NCI-H345 treated with DMSO at 0.1 percent for 48 hours (cell line): Measurements from ENCODE around the gene TDRKH.

Experiments
- DNase-seq: peaks from one replicate; lab custom pipeline; 2025; ENCODE audit not compliant: unreplicated experiment; lab: John Stamatoyannopoulos, UW

The TDRKH gene

GRCh38 chr1:151825204-151825603, 34.9 kb upstream of the TDRKH start:
- no peak for DNase-seq

GRCh38 chr1:151823175-151823574, 32.9 kb upstream of the TDRKH start:
- no peak for DNase-seq

GRCh38 chr1:151822404-151822803, 32.1 kb upstream of the TDRKH start:
- no peak for DNase-seq

DNA sequence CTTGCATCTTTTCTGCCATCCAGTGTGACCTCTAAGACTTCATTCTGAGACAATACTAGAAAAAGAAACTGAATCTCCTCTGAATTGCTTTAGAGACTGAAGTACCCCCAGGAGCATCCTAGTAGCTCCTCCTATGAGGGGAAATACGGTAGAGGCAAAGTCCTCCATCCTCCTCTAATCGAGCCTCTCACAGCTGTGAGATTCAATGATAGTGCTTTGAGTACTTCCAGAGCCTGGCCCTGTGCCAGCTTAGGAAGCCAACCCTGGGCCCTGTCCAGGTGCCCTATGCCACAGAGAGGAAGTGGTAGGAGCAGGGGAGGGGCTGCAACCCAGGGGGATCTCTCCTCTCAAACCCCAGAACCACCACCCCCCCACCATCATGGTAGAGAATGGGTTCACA, 30.6 kb upstream of the TDRKH start:
- peak; percentile 75 for DNase-seq

DNA sequence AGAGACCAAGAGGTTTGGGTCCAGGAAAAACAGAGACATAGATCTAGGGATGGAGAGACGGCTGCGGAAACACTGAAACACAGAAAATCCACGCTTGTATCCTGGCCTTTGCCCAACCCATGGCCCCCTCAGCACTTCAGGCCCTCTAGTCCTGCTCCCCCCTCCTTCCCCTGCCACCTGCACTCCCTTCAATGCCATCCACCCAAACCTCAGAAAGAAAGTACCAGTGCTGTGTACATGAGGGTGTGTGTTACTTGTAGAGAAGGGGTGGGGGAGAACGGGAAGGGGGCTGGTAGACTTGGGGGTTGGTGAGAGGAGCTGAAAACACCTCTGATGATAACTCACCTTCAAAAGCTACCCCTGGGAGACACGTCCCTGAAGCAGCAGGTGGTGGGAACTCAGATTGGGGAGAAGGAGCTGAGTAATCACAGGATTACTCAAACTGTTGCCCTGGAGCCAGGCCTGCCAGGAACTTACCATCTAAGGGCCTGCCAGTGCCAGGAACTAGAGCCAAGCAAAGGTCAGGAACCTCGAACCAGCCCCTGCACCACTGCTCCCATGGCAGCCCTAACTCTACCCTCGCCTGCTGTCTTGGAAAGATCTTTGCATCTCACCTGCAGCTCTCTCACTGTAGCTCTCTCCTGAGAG, 29.8 kb upstream of the TDRKH start:
- no peak for DNase-seq

DNA sequence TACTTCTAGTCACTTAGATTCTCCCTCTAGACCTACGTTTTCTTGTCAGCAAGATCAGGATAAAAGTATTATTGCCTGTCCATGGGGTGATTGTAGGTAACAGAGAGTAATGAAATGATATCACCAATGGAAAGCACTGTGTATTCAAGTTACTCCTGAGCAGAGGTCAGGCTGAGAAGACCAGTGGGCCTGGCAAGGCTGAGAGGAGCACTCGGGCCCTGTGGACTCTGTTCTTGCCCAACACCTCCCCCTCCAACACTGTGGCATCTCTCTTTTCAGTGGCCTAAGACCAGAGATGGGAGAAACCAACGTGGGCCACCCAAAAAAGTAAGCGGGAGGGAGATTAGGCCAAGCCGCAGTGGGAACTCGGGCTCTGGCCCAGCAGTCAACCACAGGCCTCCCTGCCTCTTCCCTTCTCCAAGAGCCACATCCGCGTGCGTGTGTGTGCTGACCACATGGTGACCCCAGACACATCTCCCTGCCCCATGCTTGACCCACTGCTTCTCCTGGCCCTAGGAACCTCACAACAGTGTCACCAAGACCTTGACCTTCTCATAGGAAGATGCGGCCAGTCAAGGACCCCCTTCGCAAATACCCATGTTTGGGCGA, 29.0 kb upstream of the TDRKH start:
- no peak for DNase-seq

GRCh38 chr1:151817353-151817730, 27.0 kb upstream of the TDRKH start:
- DNase-seq: no peak

GRCh38 chr1:151816548-151817352, 26.4 kb upstream of the TDRKH start:
- no peak for DNase-seq

- no peak for DNase-seq
Observed at GRCh38 chr1:151815716-151816327, 25.5 kb upstream of the TDRKH start.

GRCh38 chr1:151814971-151815545, 24.8 kb upstream of the TDRKH start:
- DNase-seq: no peak

DNA sequence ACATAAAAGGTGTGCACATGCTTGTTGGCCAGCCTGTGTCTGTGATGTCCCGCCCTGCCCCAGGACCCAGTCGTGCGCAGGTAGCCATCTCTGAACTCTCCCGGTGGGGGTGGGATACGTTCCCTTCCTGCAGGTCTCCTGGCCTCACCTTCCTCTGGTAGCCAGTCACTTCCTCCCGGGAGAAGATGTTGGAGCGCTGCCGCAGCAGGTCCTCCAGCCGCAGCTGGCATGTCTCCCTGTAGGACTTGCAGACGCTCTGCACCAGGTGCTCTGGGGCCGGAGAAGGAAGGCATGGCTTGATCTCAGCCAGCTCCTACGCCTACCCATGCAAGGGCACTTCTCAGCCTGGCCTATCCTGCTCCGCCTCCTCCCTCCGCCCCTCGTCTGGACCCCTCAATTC, 24.1 kb upstream of the TDRKH start:
- no peak for DNase-seq

DNA sequence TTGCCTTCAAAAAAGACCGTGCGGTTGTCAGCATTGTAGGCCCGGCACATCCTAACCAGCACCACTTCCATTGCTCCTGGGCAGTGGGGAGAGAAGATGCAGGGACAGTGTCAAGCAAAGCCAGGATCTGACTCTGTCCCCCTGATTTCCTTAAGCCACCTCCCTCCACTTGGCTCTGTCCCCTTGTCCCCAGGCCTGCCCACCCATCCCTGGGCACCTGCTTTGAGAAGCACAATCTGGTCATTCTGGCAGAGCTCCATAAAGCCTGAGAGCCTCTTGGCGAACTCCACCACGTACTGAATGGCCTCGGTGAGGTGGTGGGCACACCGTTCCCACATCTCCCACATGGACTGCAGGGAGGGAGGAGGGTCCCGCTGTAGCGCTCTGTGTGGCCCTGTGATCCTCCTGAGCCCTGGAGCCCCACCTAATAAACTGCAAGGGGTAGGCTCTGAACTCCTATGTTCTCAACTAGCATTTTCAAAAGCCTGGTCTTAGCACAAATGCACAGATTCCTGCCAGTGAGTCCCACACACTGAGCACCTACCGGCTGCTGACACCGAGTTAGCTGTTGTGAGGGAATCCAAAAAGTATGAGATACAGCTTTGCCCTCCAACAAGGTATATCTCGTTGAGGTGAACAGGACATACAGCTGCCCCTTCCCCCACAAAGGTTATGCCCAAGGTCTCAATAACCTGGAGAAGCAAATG, 23.1 kb upstream of the TDRKH start:
- no peak for DNase-seq

GRCh38 chr1:151811181-151811580, 20.9 kb upstream of the TDRKH start:
- no peak for DNase-seq

DNA sequence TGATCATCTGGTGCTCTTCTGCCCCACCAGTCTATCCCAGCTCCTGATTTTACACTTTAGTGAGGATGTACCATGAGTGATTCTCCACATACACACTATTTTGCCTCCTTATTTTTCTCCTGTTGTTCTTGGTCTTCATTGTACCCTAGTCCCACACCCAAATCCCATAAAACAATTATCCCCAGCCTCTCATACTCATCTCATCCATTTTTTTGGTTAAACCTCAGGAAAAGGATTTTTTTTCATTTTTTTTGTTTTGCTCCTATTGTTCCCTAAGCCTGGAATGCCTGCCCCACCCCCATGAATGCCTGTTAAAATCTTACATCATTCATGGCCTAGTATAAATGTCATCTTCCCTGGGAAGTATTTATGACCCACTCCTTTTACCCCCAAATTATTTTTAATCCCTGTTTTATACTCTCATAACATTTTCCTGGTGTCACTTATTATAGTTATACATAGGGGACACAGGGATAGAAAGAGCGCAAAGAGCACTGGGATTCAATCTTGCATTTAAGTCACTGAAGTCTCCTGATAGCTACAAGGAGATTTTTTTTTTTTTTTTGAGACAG, 19.8 kb upstream of the TDRKH start:
- DNase-seq: no peak

- no peak for DNase-seq
Observed at GRCh38 chr1:151809290-151809984, 19.1 kb upstream of the TDRKH start.

- DNase-seq: no peak
Observed at GRCh38 chr1:151807766-151808165, 17.5 kb upstream of the TDRKH start.

DNA sequence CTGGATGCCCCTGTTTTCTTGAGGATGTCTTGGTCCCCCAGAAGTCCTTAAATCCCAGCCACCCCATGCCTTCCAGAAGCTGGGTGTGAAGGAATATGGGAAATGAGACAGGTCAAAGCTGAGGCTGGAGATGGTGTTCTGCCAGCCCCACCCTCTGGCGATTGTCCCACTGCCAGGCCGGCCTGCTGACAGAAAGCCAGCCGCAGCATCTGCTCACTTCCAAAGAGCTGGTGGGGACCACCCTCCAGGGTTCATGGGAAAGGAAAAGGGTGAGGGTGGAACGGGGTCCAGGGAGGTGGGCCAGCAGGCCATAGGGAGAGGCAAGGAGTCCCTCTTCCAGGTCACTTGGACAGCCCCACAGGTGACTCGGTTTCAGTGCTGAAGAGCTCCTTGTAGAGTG, 16.8 kb upstream of the TDRKH start:
- no peak for DNase-seq

DNA sequence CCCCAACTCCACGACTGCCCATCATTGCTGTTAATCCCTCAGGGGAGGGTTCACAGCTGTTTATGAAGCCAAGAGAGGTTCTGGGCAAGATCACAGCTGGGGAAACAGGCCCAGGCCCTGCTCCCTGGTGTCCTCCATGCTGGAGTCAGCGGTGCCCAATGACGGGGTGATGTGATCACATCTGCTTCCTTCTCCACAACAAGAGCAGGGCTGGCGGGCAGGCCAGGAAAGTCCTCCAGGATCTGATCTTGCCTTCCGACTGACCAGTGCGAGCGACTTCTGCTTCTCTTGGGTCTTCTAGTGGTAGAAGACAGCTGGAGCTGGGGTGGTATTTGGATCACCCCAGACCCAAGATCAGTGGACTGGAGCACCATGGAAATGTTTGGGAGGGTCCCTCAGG, 15.9 kb upstream of the TDRKH start:
- no peak for DNase-seq

GRCh38 chr1:151805066-151805820, 14.9 kb upstream of the TDRKH start, which contains the start of gene LINGO4:
TSS of gene LINGO4 (minus strand) at chr1:151805419. CDS start at chr1:151802704, 2,715 bp downstream.
- DNase-seq: no peak
